ENCODE results near the gene IFITM5.

DNA sequence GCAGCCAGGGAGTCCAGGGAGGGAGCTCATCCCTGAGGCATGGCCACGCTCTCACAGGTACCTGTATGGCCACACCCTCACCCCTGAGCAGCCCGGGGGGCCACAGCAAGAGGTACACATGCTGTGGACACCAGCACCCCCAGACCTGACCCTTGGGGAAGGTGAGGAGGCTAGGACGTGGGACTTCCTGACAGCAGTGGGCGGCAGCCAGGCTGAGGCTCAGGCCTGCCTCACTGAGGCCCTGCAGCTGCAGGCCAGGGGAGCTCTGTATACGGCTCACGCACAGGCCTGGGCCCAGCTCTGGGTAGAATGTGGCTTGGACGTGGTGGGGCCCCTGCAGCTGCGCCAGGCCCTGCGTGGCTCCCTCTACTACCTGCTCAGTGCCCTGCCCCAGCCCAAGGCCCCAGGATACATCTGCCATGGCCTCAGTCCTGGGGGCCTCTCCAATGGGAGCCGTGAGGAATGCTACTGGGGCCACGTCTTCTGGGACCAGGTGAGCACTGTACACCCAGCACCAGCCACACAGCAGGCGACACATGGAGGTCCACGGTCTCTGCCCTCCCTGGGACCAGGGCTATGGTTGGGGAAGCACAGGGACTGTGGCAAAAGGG is 8.6 kb downstream of the IFITM5 start:
- TF ChIP-seq CTCF (IDR thresholded peaks at IDR 0.05; ENCODE audit: poor library complexity, severe bottlenecking) (no peak), POLR2AphosphoS5 (IDR thresholded peaks at IDR 0.05) (no peak), EZH2 (IDR thresholded peaks at IDR 0.05; ENCODE audit: borderline replicate concordance, insufficient read depth, low read length, poor library complexity, severe bottlenecking) (no peak), EP300 (conservative IDR thresholded peaks at IDR 0.05; ENCODE audit: poor library complexity, severe bottlenecking) (no peak)
- TF ChIP-seq, protein P1, sequence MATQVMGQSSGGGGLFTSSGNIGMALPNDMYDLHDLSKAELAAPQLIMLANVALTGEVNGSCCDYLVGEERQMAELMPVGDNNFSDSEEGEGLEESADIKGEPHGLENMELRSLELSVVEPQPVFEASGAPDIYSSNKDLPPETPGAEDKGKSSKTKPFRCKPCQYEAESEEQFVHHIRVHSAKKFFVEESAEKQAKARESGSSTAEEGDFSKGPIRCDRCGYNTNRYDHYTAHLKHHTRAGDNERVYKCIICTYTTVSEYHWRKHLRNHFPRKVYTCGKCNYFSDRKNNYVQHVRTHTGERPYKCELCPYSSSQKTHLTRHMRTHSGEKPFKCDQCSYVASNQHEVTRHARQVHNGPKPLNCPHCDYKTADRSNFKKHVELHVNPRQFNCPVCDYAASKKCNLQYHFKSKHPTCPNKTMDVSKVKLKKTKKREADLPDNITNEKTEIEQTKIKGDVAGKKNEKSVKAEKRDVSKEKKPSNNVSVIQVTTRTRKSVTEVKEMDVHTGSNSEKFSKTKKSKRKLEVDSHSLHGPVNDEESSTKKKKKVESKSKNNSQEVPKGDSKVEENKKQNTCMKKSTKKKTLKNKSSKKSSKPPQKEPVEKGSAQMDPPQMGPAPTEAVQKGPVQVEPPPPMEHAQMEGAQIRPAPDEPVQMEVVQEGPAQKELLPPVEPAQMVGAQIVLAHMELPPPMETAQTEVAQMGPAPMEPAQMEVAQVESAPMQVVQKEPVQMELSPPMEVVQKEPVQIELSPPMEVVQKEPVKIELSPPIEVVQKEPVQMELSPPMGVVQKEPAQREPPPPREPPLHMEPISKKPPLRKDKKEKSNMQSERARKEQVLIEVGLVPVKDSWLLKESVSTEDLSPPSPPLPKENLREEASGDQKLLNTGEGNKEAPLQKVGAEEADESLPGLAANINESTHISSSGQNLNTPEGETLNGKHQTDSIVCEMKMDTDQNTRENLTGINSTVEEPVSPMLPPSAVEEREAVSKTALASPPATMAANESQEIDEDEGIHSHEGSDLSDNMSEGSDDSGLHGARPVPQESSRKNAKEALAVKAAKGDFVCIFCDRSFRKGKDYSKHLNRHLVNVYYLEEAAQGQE (IDR thresholded peaks at IDR 0.05; ENCODE audit: borderline replicate concordance) = no peak
